ENCODE measurements around the gene B9D2.
A peak's percentile ranks its signal among the peaks of the same experiment; 100 is the strongest.

Gene B9D2

DNA sequence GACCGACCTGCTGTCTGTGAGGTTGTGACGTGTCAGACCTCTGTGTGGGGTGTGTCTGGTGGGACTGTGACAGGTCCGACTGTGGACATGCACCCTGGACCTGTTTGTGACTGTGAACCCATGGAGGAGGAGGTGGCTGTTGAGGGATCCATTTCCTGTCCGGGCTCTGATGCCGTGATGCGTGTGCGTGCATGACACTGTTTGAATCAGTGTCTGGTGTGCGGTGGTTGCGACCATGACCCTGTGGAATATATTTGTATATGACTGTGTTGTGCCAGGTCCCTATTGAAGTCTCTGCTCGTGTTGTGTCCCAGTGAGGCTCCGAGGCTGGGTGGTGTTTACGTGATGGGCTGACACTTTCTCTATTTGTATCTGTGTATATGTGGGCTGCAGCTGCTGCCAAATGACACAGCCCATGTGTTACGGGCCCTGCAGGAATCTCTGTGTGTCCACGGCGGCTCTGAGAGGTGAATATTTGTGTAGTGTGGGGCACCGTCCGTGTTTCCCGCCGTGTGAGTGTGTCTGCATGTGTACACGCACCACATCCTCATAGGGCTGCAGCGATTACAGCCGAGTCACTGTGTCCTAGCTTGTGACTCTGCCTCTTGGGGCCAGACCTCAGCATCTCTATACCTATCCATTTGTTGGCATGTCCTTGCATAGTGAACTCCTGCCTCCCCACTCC is 35.6 kb downstream of the B9D2 start:
- 67% methylated on average over 22 of the region's 22 CpGs for WGBS
- Histone ChIP-seq H3K27me3 (ENCODE audit: control insufficient read depth in 1 of 2, insufficient read depth in 1 of 2, low read length in 2 of 2) (no peaks in the 10 kb centered on the region), H2AK5ac (ENCODE audit: low read length, severe bottlenecking) (peak overlapping the region; percentile 77), H2BK5ac (ENCODE audit: low read depth, low read length, poor library complexity, severe bottlenecking) (no peak overlapping the region), H3K9ac (ENCODE audit: low read length) (no peak overlapping the region), H3K4ac (ENCODE audit: low read depth in 1 of 2, low read length in 2 of 2) (peak overlapping the region; percentile 92 to 98), H4K8ac (ENCODE audit: low read length) (peak overlapping the region; percentile 99), H4K91ac (ENCODE audit: low read length) (peak overlapping the region; percentile 99), H3K27ac (ENCODE audit: low read length, poor library complexity, severe bottlenecking) (peak overlapping the region; percentile 25), H3K4me3 (ENCODE audit: insufficient read depth in 1 of 2, low read depth in 1 of 2, low read length in 2 of 2) (no peak overlapping the region), H3K4me2 (ENCODE audit: low read length, poor library complexity, severe bottlenecking) (no peak overlapping the region), H3K23ac (ENCODE audit: low read length in 2 of 2) (peak overlapping the region in 1 of 2 experiments; percentile 51), H2BK12ac (ENCODE audit: low read length in 2 of 2) (peak overlapping the region; percentile 29 to 76), H3K14ac (ENCODE audit: low read length in 2 of 2) (peak overlapping the region in 1 of 2 experiments; percentile 94), H3K79me1 (replicated peaks; ENCODE audit: low read length, poor library complexity, severe bottlenecking) (peaks cover 4% of the 10 kb centered on the region), H2AFZ (ENCODE audit: low read depth, low read length) (no peak overlapping the region), H3K9me3 (ENCODE audit: control insufficient read depth, low read length) (no peaks in the 10 kb centered on the region), H3K18ac (ENCODE audit: low read depth in 1 of 2, low read length in 2 of 2) (peak overlapping the region; percentile 85 to 98), H3K36me3 (ENCODE audit: control insufficient read depth in 1 of 2, insufficient read depth in 2 of 2, low read depth in 1 of 2, low read length in 2 of 2) (peaks cover 36 to 42% of the 10 kb centered on the region in 2 experiments), H2BK120ac (ENCODE audit: low read depth, low read length) (no peak overlapping the region), H3K4me1 (ENCODE audit: control insufficient read depth, insufficient read depth, low read depth, low read length) (peaks cover 52% of the 10 kb centered on the region), H2BK15ac (ENCODE audit: low read depth, poor library complexity, severe bottlenecking) (peak overlapping the region; percentile 73)
- peak; percentile 80 for DNase-seq

DNA sequence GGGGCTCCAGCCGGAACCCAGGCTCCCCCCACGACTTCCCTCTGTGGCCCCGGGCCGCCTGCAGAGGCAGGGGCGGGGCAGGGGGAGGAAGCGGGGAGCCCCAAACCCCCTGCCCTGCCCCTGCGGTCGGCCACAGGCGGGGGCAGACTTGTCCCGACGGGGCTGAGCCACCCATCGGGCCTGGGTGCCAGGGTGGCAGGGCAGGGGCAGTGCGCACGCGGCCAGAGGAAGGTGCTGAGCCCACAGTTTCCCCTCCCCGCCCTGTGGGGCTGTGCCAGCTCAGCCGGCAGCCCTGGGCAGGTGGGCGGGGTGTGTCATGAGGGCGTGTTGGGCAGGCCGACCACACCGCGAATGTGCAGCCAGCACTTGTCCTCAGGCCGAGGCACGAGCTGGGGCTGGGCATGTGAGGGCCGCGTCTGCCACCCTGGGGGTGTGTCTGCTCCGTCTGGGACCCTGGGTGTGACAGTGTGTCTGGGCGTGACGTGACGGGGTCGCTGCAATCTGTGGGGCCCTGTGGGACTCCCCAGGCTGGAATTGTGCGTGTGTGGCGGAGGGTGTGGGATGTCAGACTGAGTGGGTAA is 36.3 kb downstream of the B9D2 start:
- peak overlapping the region; percentile 12 for H3K4me2 ChIP-seq (ENCODE audit: low read length, poor library complexity, severe bottlenecking)
- H3K18ac ChIP-seq (ENCODE audit: low read depth in 1 of 2, low read length in 2 of 2) = peak overlapping the region; percentile 85 to 98
- peak overlapping the region; percentile 92 to 98 for H3K4ac ChIP-seq (ENCODE audit: low read depth in 1 of 2, low read length in 2 of 2)
- peaks cover 58% of the 10 kb centered on the region for H3K4me1 ChIP-seq (ENCODE audit: control insufficient read depth, insufficient read depth, low read depth, low read length)
- peak overlapping the region; percentile 99 for H4K8ac ChIP-seq (ENCODE audit: low read length)
- H3K9me3 ChIP-seq (ENCODE audit: control insufficient read depth, low read length) = no peaks in the 10 kb centered on the region
- H3K36me3 ChIP-seq (ENCODE audit: control insufficient read depth in 1 of 2, insufficient read depth in 2 of 2, low read depth in 1 of 2, low read length in 2 of 2) = peaks cover 36 to 42% of the 10 kb centered on the region in 2 experiments
- peak overlapping the region; percentile 99 for H4K91ac ChIP-seq (ENCODE audit: low read length)
- no peak for DNase-seq
- H3K27ac ChIP-seq (ENCODE audit: low read length, poor library complexity, severe bottlenecking) = peak overlapping the region; percentile 25
- no peak overlapping the region for H2BK5ac ChIP-seq (ENCODE audit: low read depth, low read length, poor library complexity, severe bottlenecking)
- H3K79me1 ChIP-seq (replicated peaks; ENCODE audit: low read length, poor library complexity, severe bottlenecking) = peaks cover 2% of the 10 kb centered on the region
- no peak overlapping the region for H2AFZ ChIP-seq (ENCODE audit: low read depth, low read length)
- peak overlapping the region; percentile 100 for H2BK15ac ChIP-seq (ENCODE audit: low read depth, poor library complexity, severe bottlenecking)
- peak overlapping the region in 1 of 2 experiments; percentile 25 for H3K23ac ChIP-seq (ENCODE audit: low read length in 2 of 2)
- H3K9ac ChIP-seq (ENCODE audit: low read length) = no peak overlapping the region
- WGBS = 53% methylated on average over 33 of the region's 33 CpGs
- H2BK120ac ChIP-seq (ENCODE audit: low read depth, low read length) = peak overlapping the region; percentile 98
- peak overlapping the region; percentile 77 for H2AK5ac ChIP-seq (ENCODE audit: low read length, severe bottlenecking)
- H3K4me3 ChIP-seq (ENCODE audit: insufficient read depth in 1 of 2, low read depth in 1 of 2, low read length in 2 of 2) = no peak overlapping the region
- H2BK12ac ChIP-seq (ENCODE audit: low read length in 2 of 2) = peak overlapping the region; percentile 29 to 76
- H3K14ac ChIP-seq (ENCODE audit: low read length in 2 of 2) = peak overlapping the region in 1 of 2 experiments; percentile 94
- no peaks in the 10 kb centered on the region for H3K27me3 ChIP-seq (ENCODE audit: control insufficient read depth in 1 of 2, insufficient read depth in 1 of 2, low read length in 2 of 2)

DNA sequence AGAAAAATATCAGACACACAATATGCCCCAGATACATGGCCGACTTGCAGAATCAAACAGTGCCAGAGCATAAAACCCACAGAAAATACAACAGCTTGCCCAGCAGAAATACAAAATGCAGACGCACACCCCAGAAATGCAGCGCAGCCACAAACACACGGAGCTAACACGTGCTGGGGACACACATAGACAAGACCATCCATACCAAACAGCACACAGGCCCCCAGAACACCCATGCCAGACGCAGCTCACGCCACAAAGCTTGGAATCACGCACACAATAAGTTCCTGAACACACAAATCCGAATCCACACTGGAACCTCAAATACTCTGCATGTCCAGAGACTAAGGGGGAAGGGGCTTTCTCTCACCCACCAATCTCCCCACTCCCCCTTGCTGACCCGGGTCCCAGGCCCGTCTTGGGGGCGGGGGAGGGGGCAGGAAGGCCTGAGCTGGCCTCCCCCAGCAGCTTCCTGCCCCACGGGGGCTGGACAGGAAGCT is 36.8 kb downstream of the B9D2 start:
- no peaks in the 10 kb centered on the region for H3K27me3 ChIP-seq (ENCODE audit: control insufficient read depth in 1 of 2, insufficient read depth in 1 of 2, low read length in 2 of 2)
- peak; percentile 41 for DNase-seq
- peak overlapping the region; percentile 100 for H2BK15ac ChIP-seq (ENCODE audit: low read depth, poor library complexity, severe bottlenecking)
- peak overlapping the region; percentile 99 for H4K91ac ChIP-seq (ENCODE audit: low read length)
- no peaks in the 10 kb centered on the region for H3K79me1 ChIP-seq (replicated peaks; ENCODE audit: low read length, poor library complexity, severe bottlenecking)
- peak overlapping the region; percentile 98 for H3K27ac ChIP-seq (ENCODE audit: low read length, poor library complexity, severe bottlenecking)
- peak overlapping the region in 1 of 2 experiments; percentile 19 for H3K14ac ChIP-seq (ENCODE audit: low read length in 2 of 2)
- peak overlapping the region; percentile 88 for H2AK5ac ChIP-seq (ENCODE audit: low read length, severe bottlenecking)
- H3K4me1 ChIP-seq (ENCODE audit: control insufficient read depth, insufficient read depth, low read depth, low read length) = peaks cover 63% of the 10 kb centered on the region
- peak overlapping the region; percentile 85 to 98 for H3K18ac ChIP-seq (ENCODE audit: low read depth in 1 of 2, low read length in 2 of 2)
- H3K4me2 ChIP-seq (ENCODE audit: low read length, poor library complexity, severe bottlenecking) = peak overlapping the region; percentile 12
- H2AFZ ChIP-seq (ENCODE audit: low read depth, low read length) = no peak overlapping the region
- H2BK5ac ChIP-seq (ENCODE audit: low read depth, low read length, poor library complexity, severe bottlenecking) = no peak overlapping the region
- peak overlapping the region; percentile 92 to 98 for H3K4ac ChIP-seq (ENCODE audit: low read depth in 1 of 2, low read length in 2 of 2)
- peak overlapping the region in 1 of 2 experiments; percentile 15 for H3K23ac ChIP-seq (ENCODE audit: low read length in 2 of 2)
- no peaks in the 10 kb centered on the region for H3K9me3 ChIP-seq (ENCODE audit: control insufficient read depth, low read length)
- WGBS = 46% methylated on average over 13 of the region's 13 CpGs
- H2BK120ac ChIP-seq (ENCODE audit: low read depth, low read length) = peak overlapping the region; percentile 98
- H3K9ac ChIP-seq (ENCODE audit: low read length) = no peak overlapping the region
- peaks cover 36 to 45% of the 10 kb centered on the region in 2 experiments for H3K36me3 ChIP-seq (ENCODE audit: control insufficient read depth in 1 of 2, insufficient read depth in 2 of 2, low read depth in 1 of 2, low read length in 2 of 2)
- peak overlapping the region; percentile 76 to 98 for H2BK12ac ChIP-seq (ENCODE audit: low read length in 2 of 2)
- H4K8ac ChIP-seq (ENCODE audit: low read length) = peak overlapping the region; percentile 99
- no peak overlapping the region for H3K4me3 ChIP-seq (ENCODE audit: insufficient read depth in 1 of 2, low read depth in 1 of 2, low read length in 2 of 2)
